Thyroid gland (tissue), 4 donors: Measurements from ENCODE around the gene NAV2. TPM values are rescaled to one million over a fixed set of nuclear protein-coding genes. Genes with fewer than 3 reads are reported as not detected.

ENCODE experiments used
- DNase-seq, 2 donors: peaks; one replicate each; pipeline ENCODE4 v3.0.0-alpha.2; 2019
- H3K27ac ChIP-seq, 3 donors: fragments of 200-600 bp; sonication (generic); 1 replicate in 2 of 3; 2 replicates in 1 of 3; pipeline ENCODE4 v1.5.1; 2016 to 2019; ENCODE audit warnings: mild to moderate bottlenecking in 1 of 3, moderate library complexity in 1 of 3
- H3K27me3 ChIP-seq: fragments of 200-600 bp; sonication (generic); one replicate; pipeline ENCODE4 v1.5.1; 2019
- H3K36me3 ChIP-seq, 2 donors: fragments of 200-600 bp; sonication (generic); one replicate each; pipeline ENCODE4 v1.5.1; 2016 to 2019
- H3K4me1 ChIP-seq, 2 donors: fragments of 200-600 bp; sonication (generic); one replicate each; pipeline ENCODE4 v1.5.1; 2017 to 2019
- H3K4me3 ChIP-seq, 3 donors: fragments of 200-600 bp; sonication (generic); replicated peaks in 1 of 3; 1 replicate in 2 of 3; 2 replicates in 1 of 3; pipeline ENCODE4 v1.5.1; 2016; ENCODE audit warnings: mild to moderate bottlenecking in 1 of 3
- H3K9me3 ChIP-seq: fragments of 200-600 bp; sonication (generic); one replicate; pipeline ENCODE4 v1.5.1; 2017
- CTCF ChIP-seq, 6 experiments: fragments of 200-600 bp in 3 of 6; fragments of 450-650 bp in 3 of 6; sonication (generic) in 3 of 6; IDR thresholded peaks; one replicate each; pipeline ENCODE4 v1.5.1; 2016 to 2019; ENCODE audit warnings: antibody characterized with exemption in 6 of 6, mild to moderate bottlenecking in 2 of 6, inconsistent platforms in 1 of 6, moderate library complexity in 1 of 6
- POLR2A ChIP-seq, 2 donors: fragments of 450-650 bp; IDR thresholded peaks; one replicate each; pipeline ENCODE4 v1.6.1; 2017; ENCODE audit warnings: antibody characterized with exemption in 2 of 2, mild to moderate bottlenecking in 2 of 2, moderate library complexity in 1 of 2
- WGBS, 2 donors: methylation state at CpG; one replicate each; pipeline ENCODE4 v1.1.5; 2017; 5-methylcytosine and 5-hydroxymethylcytosine counted together
- intact Hi-C: fragments of 100-400 bp; cut with DNase I; formaldehyde crosslinking; loops from one replicate; pipeline ENCODE4 v1.15.1; 2023
- total RNA-seq, 4 donors: library from RNA; depleted of rRNA; stranded (reverse); fragments of >200 nt; gene quantifications; one replicate each; pipeline ENCODE4 v1.2.3, GENCODE V29; 2016

The NAV2 gene
- total RNA-seq, 4 donors from 2014 or later = 34.8 to 88.6 (median 54.5) TPM

- Histone ChIP-seq H3K4me1 (peaks cover 3 to 10% of the 10 kb centered on the region in 2 donors), H3K4me3 (no peak overlapping the region), H3K36me3 (no peaks in the 10 kb centered on the region), H3K27me3 (no peaks in the 10 kb centered on the region), H3K27ac (no peak overlapping the region), H3K9me3 (no peaks in the 10 kb centered on the region)
- WGBS, 2 donors = 75 to 78% methylated on average over 4 to 6 of the region's 8 CpGs
- TF ChIP-seq CTCF (IDR thresholded peaks at IDR 0.05) (no peak), POLR2A (IDR thresholded peaks at IDR 0.05) (no peak)
- DNase-seq = no peak
- intact Hi-C loops = no loop called here
Measured at GRCh38 chr11:19871531-19871930, 158.9 kb downstream of the NAV2 start.

GRCh38 chr11:19872512-19873145, 160.0 kb downstream of the NAV2 start:
- H3K27me3 ChIP-seq = no peaks in the 10 kb centered on the region
- H3K36me3 ChIP-seq = no peaks in the 10 kb centered on the region
- peaks cover 3 to 10% of the 10 kb centered on the region in 2 donors for H3K4me1 ChIP-seq
- H3K4me3 ChIP-seq = no peak overlapping the region
- WGBS, 2 donors = 95 to 96% methylated on average over 4 of the region's 4 CpGs
- DNase-seq = no peak
- H3K9me3 ChIP-seq = no peaks in the 10 kb centered on the region
- TF ChIP-seq CTCF (IDR thresholded peaks at IDR 0.05) (no peak), POLR2A (IDR thresholded peaks at IDR 0.05) (no peak)
- no peak overlapping the region for H3K27ac ChIP-seq
- intact Hi-C loops = no loop called here

GRCh38 chr11:19873730-19874129, 161.1 kb downstream of the NAV2 start:
- no peak overlapping the region for H3K4me3 ChIP-seq
- no peaks in the 10 kb centered on the region for H3K36me3 ChIP-seq
- H3K4me1 ChIP-seq = peaks cover 0 to 11% of the 10 kb centered on the region in 2 donors
- TF ChIP-seq POLR2A (IDR thresholded peaks at IDR 0.05) (no peak), CTCF (IDR thresholded peaks at IDR 0.05) (no peak)
- no peaks in the 10 kb centered on the region for H3K27me3 ChIP-seq
- intact Hi-C loops = no loop called here
- no peak for DNase-seq
- 53 to 71% methylated on average over 1 of the region's 1 CpG for WGBS, 2 donors
- no peak overlapping the region for H3K27ac ChIP-seq
- no peaks in the 10 kb centered on the region for H3K9me3 ChIP-seq

GRCh38 chr11:19874266-19874665, 161.6 kb downstream of the NAV2 start:
- H3K36me3 ChIP-seq = no peaks in the 10 kb centered on the region
- no peak for DNase-seq
- TF ChIP-seq POLR2A (IDR thresholded peaks at IDR 0.05) (no peak), CTCF (IDR thresholded peaks at IDR 0.05) (no peak)
- no peaks in the 10 kb centered on the region for H3K27me3 ChIP-seq
- H3K27ac ChIP-seq = no peak overlapping the region
- no peak overlapping the region for H3K4me3 ChIP-seq
- H3K9me3 ChIP-seq = no peaks in the 10 kb centered on the region
- intact Hi-C loops = no loop called here
- peaks cover 0 to 12% of the 10 kb centered on the region in 2 donors for H3K4me1 ChIP-seq

GRCh38 chr11:19876750-19877149, 164.1 kb downstream of the NAV2 start:
- intact Hi-C loops = no loop called here
- H3K4me1 ChIP-seq = peaks cover 0 to 12% of the 10 kb centered on the region in 2 donors
- DNase-seq = no peak
- no peak overlapping the region for H3K27ac ChIP-seq
- 95 to 100% methylated on average over 1 of the region's 1 CpG for WGBS, 2 donors
- H3K9me3 ChIP-seq = no peaks in the 10 kb centered on the region
- TF ChIP-seq CTCF (IDR thresholded peaks at IDR 0.05) = no peak
- TF ChIP-seq POLR2A (IDR thresholded peaks at IDR 0.05) = no peak
- peaks cover 5 to 9% of the 10 kb centered on the region in 2 donors for H3K36me3 ChIP-seq
- H3K4me3 ChIP-seq = no peak overlapping the region
- H3K27me3 ChIP-seq = no peaks in the 10 kb centered on the region
